TTC549 (cell line): ENCODE results near the gene TRIM71.
"Not testable (repeated sequence)": the region's sequence is repeated elsewhere in the genome, so short reads cannot be mapped to it uniquely, and the experiment has no call there.

Experiments used
- FAIRE-seq: peaks from 2 replicates; lab custom pipeline; 2012; peaks lifted over from hg19 to GRCh38; lab: Jason Lieb, UNC

The TRIM71 gene

GRCh38 chr3:32842987-32843386 is 25.2 kb downstream of the TRIM71 start:
- no peak for FAIRE-seq

- FAIRE-seq, result no peak
Observed at GRCh38 chr3:32843510-32844321, 25.9 kb downstream of the TRIM71 start.

- FAIRE-seq, result no peak
Observed at GRCh38 chr3:32844322-32844654, 26.5 kb downstream of the TRIM71 start.

DNA sequence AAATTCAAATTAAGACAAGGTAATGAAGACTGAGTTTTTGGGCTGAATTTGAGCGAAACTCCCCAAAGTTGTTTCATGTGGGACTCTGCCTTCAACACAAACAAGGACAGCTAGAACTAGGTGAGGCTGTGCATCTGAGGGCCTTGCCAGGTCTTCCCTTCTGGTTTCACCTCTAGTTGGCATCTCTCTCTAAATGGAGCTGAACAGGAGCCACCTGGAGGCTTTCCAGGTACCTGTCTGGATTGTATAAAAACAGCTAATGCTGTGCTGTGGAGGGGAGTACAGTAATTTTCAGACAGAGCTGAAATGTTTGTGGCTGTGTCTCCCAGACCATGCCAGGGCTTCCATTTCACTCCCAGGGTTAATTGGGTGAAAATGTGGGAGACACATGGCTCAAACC is 27.1 kb downstream of the TRIM71 start:
- FAIRE-seq, result no peak

DNA sequence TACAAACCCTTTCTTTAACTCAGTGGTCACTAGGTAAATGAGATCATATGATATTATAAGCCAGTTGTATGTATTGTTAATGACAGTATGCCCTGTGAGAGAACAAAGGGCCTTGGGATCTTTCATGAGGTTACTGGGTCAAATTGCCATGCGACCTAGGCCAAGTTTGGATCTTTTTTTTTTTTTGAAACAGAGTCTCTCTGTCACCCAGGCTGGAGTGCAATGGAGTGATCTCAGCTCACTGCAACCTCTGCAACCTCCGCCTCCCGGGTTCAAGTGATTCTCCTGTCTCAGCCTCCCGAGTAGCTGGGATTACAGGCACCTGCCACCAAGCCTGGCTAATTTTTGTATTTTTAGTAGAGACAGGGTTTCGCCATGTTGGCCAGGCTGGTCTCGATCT is 27.7 kb downstream of the TRIM71 start:
- not testable (repeated sequence) for FAIRE-seq

GRCh38 chr3:32847045-32847444 is 29.2 kb downstream of the TRIM71 start:
- FAIRE-seq, result not testable (repeated sequence)

DNA sequence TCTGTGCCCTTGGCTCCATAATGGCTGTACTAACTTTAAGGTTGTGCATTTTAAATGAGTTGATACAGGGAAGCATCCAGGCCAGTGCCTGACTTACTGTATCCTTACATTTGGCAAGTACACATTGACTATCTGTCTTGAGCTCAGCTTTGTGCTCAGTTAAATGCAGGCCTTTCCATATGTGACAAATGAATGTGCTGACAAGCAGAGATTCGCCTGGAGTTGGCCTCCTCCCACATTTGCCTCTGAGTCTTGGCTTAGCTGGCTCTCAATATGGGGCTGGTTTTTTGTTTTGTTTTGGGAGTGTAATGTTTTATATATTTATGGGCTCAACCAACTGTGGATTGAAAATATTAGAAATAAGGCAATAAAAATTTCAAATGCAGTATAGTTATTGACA is 29.7 kb downstream of the TRIM71 start:
- FAIRE-seq, result no peak

- FAIRE-seq, result no peak
Observed at GRCh38 chr3:32848215-32848614, 30.4 kb downstream of the TRIM71 start.

GRCh38 chr3:32849046-32849445 is 31.2 kb downstream of the TRIM71 start:
- no peak for FAIRE-seq

DNA sequence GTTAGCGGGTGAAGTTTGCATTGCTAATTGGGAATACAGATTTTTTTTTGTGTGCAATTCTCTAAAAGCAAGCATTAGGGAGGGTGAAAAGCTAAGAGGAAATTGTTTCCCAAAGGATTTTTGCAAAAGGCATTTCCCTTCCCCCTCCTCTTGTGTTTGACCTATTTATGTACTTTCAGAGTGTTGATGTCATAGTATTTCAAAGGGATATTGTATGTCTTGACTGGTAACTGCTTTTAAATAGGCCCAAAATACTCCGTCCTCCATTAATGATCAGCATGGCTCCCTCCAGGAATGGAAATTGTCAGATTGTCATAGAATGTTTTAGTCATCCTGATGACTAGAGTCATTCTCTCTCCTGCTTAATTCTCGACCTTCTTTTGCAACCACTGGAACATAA is 32.4 kb downstream of the TRIM71 start:
- FAIRE-seq, result no peak

DNA sequence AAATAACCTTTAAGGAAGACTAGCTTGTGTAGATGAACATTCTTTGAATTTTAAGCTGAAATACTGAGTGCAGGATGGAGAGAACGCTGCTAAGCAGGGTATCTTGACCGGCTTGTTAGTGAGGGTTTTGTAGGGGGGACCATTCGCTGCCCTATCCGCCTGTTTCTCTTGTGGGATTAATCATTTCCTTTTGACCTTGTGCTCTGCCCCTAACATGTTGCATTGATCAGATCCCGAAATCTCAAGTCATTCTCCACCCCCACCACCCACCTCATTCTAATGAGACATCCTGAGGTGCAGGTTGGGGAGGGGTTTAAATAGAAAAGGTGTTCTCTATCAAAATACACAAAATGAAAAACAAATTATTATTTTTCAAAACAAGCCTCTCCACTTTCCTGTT is 32.8 kb downstream of the TRIM71 start:
- no peak for FAIRE-seq

- FAIRE-seq, result no peak
Observed at GRCh38 chr3:32852146-32852545, 34.3 kb downstream of the TRIM71 start.

DNA sequence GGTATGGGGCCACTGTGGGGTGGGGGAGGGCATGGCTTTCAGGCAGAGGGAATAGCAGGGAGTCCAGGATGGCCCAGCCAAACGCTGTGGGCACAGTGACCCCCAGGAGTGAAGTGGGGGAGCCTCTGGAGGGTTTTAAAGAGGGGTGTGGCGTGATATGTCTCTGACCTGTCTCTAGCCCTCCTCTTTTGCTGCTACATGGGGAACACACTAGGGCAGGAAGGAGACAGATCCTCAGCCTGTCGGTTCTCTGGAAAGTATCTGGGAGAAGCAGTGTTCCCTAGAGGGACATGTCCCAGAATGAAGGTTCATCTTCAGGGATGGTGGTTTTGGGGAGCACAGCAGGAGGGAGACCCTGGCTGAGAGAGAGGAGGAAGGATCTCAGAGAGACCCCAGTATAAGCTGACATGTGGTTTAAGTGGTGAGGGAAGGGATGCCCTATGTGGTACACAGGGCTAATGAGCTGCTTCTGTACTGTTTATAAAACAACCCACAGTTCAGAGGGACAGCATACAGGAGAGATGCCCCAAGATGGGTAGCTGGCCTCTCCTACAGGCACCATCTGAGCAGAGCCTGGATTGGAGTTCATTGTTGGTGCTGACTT is 37.7 kb downstream of the TRIM71 start:
- no peak for FAIRE-seq

DNA sequence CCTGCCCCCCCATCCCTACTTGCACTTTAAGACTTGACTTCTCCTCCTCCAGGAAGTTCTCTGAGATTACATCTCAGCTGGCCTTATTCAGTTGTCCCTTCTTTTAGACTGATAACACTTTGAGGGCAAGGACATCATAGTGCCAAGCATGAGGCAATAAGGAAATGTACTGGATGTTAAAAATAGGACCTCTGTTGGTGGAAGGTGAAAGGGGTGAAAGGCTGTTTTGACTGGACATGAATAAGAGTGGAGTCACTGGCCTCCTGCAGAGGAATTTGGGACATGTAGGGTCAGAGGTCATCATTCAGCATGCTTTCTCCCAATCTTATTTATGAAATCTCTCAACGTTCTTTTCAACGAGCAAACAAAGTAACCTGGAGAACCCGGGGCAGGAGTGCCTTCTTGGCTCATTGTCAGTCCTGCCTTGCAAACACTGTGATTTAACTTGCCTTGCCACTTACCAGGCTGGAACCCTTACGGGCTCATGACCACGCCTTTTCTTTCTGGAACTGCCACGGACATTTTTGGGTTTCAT is 38.6 kb downstream of the TRIM71 start:
- FAIRE-seq, result no peak

DNA sequence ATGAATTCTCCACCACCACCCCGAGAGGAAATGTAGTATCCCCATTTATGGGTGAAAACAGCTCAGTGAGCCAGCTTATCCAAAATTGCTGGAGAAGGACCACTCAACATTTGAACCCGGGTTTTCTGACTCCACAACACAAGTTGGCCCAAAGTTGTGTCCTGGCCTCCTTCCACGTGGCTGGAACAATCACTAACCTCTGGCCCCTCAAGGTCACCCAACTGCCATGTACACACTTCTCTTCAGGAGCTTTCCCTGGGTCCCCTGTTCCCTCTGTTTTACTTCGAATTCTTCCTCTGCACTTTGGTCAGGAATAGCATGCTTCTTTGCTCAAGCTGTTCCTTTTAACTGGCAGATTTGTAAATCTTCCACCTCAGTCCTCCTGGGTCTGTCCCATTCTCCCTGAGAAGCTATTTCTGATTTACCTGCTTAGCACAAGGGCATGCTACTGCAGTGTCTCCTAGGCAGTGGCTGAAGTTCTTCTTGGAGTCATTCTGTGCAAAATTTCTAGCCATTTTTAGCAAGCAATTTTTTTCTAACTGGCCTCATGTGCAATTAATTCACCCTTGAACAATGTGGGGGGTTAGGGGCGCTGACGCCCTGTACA is 39.2 kb downstream of the TRIM71 start:
- no peak for FAIRE-seq

GRCh38 chr3:32857921-32858320 is 40.1 kb downstream of the TRIM71 start:
- no peak for FAIRE-seq

DNA sequence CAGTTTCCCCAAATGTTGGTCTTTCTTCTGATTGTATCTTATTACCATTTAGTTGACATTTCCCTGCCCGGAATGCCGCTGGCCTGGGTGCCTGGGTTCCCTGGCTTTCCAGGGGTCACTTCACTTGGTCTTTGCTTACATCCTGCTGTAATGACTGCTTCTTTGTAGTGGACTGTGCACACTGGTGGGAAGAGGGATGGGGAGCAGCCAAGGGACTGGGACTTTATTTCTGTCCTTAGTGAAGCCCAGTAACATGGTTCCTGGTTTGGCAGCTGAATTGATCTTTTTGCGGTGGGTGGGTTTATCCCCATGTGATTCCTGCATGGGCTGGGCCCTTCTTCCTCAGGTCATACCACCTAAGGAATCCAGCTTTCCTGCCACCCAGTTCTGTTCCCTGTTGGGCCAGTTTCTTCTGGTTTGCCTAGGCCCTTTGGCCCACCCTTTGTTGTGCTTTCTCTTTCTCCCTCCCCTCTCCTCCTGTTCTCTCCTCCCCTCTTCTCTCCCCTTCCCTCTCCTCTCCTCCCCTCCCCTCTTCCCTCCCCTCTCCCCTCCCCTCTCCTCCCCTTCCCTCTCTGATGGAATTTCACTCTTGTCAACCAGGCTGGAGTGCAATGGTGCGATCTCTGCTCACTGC is 41.9 kb downstream of the TRIM71 start:
- no peak for FAIRE-seq

DNA sequence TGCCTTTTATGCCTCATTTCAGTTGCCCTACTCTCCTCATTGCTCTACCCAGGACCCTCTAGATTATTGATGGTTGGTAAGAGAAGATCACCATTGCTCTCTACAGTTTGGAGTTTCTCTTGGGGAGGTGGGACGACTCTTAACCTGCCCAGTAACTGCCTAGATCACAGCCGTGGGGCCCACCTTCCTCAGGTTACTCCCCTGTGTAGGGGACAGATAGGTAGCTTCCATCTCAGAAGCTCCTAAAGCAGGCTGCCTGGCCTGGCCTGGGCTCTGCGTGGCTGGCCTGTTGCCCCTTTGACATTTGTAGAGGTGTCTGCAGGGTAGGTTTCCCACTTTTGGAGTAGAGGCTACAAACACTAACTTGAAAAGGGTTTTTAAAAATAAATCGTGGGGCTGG is 42.7 kb downstream of the TRIM71 start:
- no peak for FAIRE-seq

DNA sequence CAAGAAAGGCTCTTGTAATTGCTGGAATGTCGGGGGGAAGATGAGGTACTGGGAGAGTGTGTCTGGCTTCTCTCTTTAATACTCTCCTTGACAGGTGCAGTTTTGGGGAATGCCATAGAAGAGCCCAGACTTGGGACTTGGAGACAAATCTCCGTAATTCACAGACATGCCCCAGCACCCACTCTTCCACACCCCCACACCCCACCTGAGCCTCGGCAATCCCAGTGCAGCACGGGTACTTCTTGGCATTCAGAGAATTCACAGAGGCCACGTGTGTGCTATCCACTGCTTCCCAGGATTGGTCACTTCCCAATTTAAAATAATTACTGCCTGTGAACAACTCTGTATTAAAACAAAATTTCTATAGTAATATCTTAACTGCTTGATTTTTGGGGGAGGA is 43.9 kb downstream of the TRIM71 start:
- FAIRE-seq, result no peak

DNA sequence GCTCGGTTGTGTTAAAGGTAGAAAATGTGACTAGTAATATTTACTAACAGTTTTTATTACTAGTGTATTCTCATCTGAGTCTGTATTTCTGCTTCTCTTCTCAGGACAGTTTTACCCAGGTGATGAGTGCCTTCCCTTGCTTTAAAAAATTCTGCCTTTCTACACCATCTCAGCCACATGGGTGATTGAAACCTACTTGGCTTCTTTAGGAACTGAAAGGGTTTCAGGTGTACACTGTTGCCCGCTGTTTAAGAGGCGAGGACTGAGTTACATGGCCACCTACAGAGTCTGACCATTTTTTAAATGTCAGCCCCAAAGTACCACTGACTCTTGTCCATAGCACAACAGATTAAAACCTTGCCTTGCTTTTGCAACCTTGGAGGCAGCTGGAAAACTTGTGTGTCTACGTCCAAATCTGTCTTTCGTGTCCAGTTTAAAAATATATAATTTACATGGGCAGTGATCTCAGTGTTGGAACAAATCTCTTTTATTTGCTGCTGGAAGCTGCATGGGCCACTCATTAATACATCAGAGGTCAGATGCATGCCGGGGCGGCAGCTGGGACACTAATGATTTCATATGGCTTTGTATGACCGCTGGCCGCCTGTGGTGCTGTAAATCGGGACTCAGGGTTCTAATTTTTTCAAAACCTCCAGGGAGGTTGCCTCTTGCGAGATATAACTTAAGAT is 44.6 kb downstream of the TRIM71 start:
- FAIRE-seq, result no peak

DNA sequence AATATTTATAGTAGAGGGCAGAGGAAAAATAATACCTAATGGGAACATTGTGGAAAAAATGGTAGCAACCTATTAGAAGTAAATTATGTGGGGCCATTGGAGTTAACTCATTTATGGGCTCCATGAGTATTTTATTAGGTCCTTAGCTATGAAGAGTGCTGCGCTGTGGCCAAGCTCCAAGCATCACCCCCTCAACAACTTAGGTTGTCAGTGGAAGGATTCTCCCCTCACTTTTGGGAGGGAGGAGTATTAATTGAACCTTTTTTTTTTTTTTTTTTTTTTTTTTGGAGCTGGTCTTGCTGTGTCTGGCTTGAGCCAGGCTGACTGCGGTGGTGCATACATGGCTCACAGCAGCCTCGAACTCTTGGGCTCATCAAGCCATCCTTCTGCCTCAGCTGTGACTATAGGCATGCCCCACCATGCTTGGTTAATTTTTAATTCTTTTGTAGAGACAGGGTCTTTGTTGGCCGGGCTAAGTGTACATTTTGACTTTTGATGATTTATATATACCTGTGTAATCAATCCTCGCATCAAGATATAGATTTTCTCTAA is 45.2 kb downstream of the TRIM71 start:
- FAIRE-seq, result no peak

DNA sequence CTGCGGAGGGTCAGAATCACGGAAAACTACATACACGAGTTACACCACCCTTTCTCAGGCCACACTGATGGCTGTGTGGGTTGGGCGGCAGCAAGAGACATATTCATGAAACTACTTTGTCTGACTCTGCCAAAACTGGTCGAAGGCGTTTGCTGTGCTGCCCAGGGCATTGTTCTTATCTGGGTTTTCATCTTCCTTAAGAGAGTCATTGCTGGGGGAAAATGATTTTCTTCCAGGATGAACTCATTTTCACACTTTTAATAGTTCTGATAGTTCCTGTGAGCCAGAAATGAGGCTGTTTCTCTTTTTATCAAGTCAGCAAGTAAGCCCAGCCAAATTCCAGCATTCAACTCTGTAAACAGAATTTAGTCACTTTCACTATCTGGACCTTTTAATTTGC is 47.6 kb downstream of the TRIM71 start:
- no peak for FAIRE-seq
